ENCODE results near the gene EFNA2.

Gene EFNA2

GRCh38 chr19:1269478-1270212, 16.0 kb upstream of the EFNA2 start:
- FAIRE-seq (no peak), DNase-seq (ENCODE audit: insufficient read length) (peak; percentile 93)
- TF ChIP-seq POLR2A (IDR thresholded peaks at IDR 0.05; ENCODE audit: low read depth, low read length) (peak; percentile 93), POLR2AphosphoS5 (IDR thresholded peaks at IDR 0.05; ENCODE audit: low read depth, low read length) (peak; percentile 98), TAF1 (IDR thresholded peaks at IDR 0.05; ENCODE audit: borderline replicate concordance, low read depth, low read length) (no peak; the same call in 1 of the 2 replicates)

GRCh38 chr19:1270213-1270853, 15.3 kb upstream of the EFNA2 start:
- no peak for TF ChIP-seq POLR2A (IDR thresholded peaks at IDR 0.05; ENCODE audit: low read depth, low read length)
- TF ChIP-seq POLR2AphosphoS5 (IDR thresholded peaks at IDR 0.05; ENCODE audit: low read depth, low read length) = no peak
- no peak for TF ChIP-seq TAF1 (IDR thresholded peaks at IDR 0.05; ENCODE audit: borderline replicate concordance, low read depth, low read length)
- DNase-seq (ENCODE audit: insufficient read length) (no peak), FAIRE-seq (no peak)

DNA sequence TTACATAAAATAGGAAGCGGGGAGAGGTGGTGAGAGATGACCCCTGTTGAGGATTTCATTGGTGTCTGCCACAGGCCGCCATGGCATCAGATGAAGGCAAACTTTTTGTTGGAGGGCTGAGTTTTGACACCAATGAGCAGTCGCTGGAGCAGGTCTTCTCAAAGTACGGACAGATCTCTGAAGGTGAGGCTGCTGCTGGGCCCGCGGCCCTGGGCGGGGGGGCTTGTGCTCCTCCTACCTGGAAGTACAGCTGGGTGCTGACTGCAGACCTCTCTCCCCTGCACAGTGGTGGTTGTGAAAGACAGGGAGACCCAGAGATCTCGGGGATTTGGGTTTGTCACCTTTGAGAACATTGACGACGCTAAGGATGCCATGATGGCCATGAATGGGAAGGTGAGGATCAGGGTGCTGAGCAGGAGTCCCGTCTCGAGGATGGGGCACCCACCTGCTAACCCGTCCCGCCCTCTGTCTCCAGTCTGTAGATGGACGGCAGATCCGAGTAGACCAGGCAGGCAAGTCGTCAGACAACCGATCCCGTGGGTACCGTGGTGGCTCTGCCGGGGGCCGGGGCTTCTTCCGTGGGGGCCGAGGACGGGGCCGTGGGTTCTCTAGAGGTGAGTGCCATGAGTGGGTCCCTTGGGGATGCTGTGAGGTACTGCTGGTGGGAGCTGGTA, 14.7 kb upstream of the EFNA2 start:
- DNase-seq (ENCODE audit: insufficient read length) (no peak), FAIRE-seq (no peak)
- TF ChIP-seq POLR2AphosphoS5 (IDR thresholded peaks at IDR 0.05; ENCODE audit: low read depth, low read length) (peak; percentile 83), TAF1 (IDR thresholded peaks at IDR 0.05; ENCODE audit: borderline replicate concordance, low read depth, low read length) (no peak), POLR2A (IDR thresholded peaks at IDR 0.05; ENCODE audit: low read depth, low read length) (peak; percentile 57; the same call in 1 of the 2 replicates)

DNA sequence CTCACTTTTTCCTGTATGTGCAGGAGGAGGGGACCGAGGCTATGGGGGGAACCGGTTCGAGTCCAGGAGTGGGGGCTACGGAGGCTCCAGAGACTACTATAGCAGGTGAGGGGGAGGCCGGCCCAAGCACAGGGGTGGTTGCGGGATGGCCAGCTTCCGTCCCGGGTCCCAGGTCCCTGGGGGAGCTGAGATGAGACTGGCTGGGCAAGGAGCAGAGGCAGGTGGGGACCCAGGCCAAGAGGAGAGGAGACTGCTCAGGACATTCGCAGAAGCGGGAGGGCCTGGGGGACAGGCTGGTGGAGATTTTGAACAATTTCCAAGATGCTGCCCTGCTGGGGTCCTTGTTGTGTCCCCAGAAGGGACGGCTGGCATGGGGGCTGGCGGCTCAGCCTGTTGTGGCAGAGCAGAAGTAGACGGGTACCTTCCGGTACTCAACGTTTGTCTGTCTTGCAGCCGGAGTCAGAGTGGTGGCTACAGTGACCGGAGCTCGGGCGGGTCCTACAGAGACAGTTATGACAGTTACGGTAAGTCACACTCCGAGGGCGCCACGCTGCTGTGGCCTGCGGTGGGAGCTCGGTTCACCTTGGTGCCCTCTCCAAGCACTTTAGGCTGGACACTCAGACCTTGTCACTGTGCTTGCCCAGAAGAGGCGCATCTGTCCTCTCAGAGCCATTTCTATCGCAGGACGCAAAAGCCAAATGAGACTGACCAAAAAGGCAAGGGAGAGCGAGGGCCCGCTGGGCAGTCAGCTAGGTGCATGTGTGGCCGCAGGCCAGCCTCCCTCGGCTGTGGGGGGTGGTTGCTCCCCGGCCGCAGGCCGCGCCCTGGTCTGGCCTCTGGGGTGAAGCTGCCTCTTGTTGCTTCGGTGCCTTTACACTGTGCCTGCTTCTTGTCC, 13.9 kb upstream of the EFNA2 start:
- no peak for DNase-seq (ENCODE audit: insufficient read length)
- peak; percentile 45; the same call in 1 of the 2 replicates for TF ChIP-seq POLR2A (IDR thresholded peaks at IDR 0.05; ENCODE audit: low read depth, low read length)
- TF ChIP-seq TAF1 (IDR thresholded peaks at IDR 0.05; ENCODE audit: borderline replicate concordance, low read depth, low read length) = no peak
- FAIRE-seq = no peak

DNA sequence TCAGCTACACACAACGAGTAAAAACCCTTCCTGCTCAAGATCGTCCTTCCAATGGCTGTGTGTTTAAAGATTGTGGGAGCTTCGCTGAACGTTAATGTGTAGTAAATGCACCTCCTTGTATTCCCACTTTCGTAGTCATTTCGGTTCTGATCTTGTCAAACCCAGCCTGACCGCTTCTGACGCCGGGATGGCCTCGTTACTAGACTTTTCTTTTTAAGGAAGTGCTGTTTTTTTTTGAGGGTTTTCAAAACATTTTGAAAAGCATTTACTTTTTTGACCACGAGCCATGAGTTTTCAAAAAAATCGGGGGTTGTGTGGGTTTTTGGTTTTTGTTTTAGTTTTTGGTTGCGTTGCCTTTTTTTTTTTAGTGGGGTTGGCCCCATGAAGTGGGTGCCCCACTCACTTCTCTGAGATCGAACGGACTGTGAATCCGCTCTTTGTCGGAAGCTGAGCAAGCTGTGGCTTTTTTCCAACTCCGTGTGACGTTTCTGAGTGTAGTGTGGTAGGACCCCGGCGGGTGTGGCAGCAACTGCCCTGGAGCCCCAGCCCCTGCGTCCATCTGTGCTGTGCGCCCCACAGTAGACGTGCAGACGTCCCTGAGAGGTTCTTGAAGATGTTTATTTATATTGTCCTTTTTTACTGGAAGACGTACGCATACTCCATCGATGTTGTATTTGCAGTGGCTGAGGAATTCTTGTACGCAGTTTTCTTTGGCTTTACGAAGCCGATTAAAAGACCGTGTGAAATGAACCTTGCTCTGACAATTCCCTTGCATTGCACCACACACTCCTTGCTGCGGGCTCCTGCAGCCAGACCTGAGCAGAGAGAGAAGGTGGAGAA, 13.0 kb upstream of the EFNA2 start:
- no peak for DNase-seq (ENCODE audit: insufficient read length)
- FAIRE-seq = no peak
- TF ChIP-seq POLR2AphosphoS5 (IDR thresholded peaks at IDR 0.05; ENCODE audit: low read depth, low read length) = no peak; the same call in 1 of the 2 replicates
- TF ChIP-seq TAF1 (IDR thresholded peaks at IDR 0.05; ENCODE audit: borderline replicate concordance, low read depth, low read length) = no peak
- no peak for TF ChIP-seq POLR2A (IDR thresholded peaks at IDR 0.05; ENCODE audit: low read depth, low read length)

DNA sequence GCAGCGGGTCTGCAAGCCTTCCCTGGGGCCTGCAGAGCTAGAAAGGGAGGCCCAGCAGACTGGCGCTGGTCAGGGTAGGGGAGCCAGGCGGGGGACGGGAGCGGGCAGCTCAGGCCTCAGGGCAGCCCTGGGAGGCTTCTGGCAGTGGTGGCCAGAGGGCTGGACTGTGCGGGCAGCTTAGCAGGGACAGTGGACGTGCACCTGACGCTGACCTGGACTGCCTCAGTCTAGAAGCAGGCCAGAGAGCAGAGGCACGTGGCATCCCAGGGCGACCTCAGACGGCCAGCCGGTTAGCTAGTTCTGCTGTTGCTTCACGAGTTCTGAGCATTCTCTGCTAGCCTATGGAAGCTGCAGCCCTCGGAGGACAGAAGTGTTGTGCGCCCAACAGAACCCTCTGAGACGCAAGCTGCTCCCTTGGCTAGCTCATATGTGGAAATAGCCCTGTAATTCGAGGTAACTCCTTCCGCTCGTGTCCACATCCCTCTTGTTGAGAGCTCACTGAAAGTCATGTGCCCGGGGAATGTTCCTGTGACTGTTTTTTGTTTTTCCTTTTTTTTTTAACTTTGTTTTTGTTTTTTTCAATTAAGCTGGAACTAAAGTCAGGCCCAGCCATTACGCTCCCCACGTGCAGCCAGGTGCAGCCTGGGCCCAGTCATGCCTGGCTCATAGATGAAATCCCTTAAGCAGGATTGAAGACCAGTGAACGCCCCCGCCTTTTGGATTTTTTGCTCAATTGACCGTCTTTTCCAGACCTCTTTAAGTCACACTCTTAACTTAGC, 12.2 kb upstream of the EFNA2 start:
- FAIRE-seq (no peak), DNase-seq (ENCODE audit: insufficient read length) (no peak)
- TF ChIP-seq TAF1 (IDR thresholded peaks at IDR 0.05; ENCODE audit: borderline replicate concordance, low read depth, low read length) = no peak
- TF ChIP-seq POLR2AphosphoS5 (IDR thresholded peaks at IDR 0.05; ENCODE audit: low read depth, low read length) = peak; percentile 90
- TF ChIP-seq POLR2A (IDR thresholded peaks at IDR 0.05; ENCODE audit: low read depth, low read length) = peak; percentile 79

DNA sequence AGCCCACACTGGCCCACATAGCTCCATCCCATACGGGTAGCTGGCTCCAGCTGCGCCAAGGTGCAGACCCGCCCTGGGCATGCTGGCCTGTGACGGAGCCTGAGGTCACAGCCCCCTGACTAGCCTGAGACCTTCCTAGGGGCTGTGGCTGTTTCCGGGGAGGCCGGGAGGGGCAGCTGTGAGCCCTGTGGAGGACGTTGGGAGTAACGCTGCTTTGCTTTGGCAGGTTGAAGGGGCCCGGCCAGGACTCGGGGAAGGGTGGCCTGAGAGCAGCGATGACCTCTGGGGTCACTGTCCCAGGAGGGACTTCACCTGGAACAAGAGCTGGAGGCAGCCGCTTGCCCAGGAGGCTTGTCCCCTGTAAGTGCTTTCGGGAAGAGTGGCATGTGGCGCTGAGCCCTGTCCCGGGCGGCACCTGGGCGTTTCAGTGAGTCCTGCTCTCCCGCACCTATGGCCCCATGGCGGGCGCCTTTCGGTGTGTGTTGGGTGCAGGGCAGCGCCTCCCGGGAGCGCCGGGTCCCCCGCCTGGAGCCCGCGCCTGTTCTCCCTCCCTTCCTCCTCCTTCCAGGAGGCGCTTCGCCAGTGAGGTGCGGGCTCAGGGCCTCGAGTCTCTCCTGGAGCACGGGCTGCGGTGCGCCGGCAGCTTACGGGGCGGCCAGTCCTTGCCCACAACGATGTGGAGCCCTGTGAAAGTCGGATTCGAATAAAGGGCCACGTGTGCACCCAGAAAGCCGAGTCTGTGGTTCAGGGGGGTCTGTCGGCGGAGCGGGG, 11.4 kb upstream of the EFNA2 start:
- FAIRE-seq (no peak), DNase-seq (ENCODE audit: insufficient read length) (no peak)
- TF ChIP-seq POLR2AphosphoS5 (IDR thresholded peaks at IDR 0.05; ENCODE audit: low read depth, low read length) (peak; percentile 24; the same call in 1 of the 2 replicates), POLR2A (IDR thresholded peaks at IDR 0.05; ENCODE audit: low read depth, low read length) (peak; percentile 57), TAF1 (IDR thresholded peaks at IDR 0.05; ENCODE audit: borderline replicate concordance, low read depth, low read length) (no peak)

DNA sequence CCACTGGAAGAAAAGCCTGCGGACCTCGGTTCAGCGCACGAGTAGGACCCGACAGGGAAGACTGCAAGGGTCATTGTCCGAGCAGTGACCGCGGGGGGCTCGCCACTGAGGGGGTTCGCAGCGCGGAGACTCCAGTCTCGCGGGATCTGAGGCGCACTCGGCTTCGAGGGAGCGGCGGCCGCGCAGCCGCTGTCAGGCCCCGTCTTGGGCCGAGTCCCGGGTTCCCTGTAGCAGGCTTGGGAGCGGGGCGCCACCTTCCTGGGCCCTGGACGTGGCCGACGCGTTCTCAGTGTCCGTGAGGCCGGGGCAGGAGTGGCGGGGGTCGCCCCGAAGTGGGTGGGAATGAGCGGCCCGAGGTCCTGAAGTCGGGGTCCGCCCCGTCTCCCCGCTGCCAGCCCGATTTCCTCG, 10.8 kb upstream of the EFNA2 start:
- DNase-seq (ENCODE audit: insufficient read length) = no peak
- TF ChIP-seq POLR2AphosphoS5 (IDR thresholded peaks at IDR 0.05; ENCODE audit: low read depth, low read length) (no peak; the same call in 1 of the 2 replicates), TAF1 (IDR thresholded peaks at IDR 0.05; ENCODE audit: borderline replicate concordance, low read depth, low read length) (no peak), POLR2A (IDR thresholded peaks at IDR 0.05; ENCODE audit: low read depth, low read length) (no peak)
- no peak for FAIRE-seq

All from GM12892 (cell line).